HepG2 (cell line): ENCODE data around the gene UNC13D. TPM values are rescaled to one million over a fixed set of nuclear protein-coding genes. Genes with fewer than 3 reads are reported as not detected.
A peak's percentile ranks its signal among the peaks of the same experiment; 100 is the strongest.

Experiments
- CHD2 ChIP-seq: IDR thresholded peaks from 2 replicates; pipeline ENCODE4 v1.6.1; 2011; ENCODE audit warnings: low read depth, low read length, improper control_type of control experiment
- CHD4 ChIP-seq: fragments of 200-600 bp; sonication (generic); IDR thresholded peaks from 2 replicates; pipeline ENCODE4 v1.7.0; 2017; ENCODE audit warnings: mild to moderate bottlenecking, low read length, borderline replicate concordance
- EEA1 ChIP-seq: sonication (generic); formaldehyde crosslinking; IDR thresholded peaks from 2 replicates; pipeline ENCODE4 v1.5.1; 2020; ENCODE audit warnings: mild to moderate bottlenecking, missing genetic modification reagents, borderline replicate concordance
- FOXA1 ChIP-seq, 2 experiments: fragments of 450-650 bp in 1 of 2; sonication (generic) in 1 of 2; formaldehyde crosslinking in 1 of 2; IDR thresholded peaks; 2 replicates each; pipeline versions ENCODE4 v1.4.0 to v1.6.1; 2016 to 2020; ENCODE audit warnings: missing genetic modification reagents in 1 of 2
- HIC2 ChIP-seq: sonication (generic); formaldehyde crosslinking; IDR thresholded peaks from 2 replicates; pipeline ENCODE4 v1.9.0; 2022; ENCODE audit warnings: low read depth, missing genetic modification reagents
- HNRNPH1 ChIP-seq: fragments of 200-400 bp; formaldehyde crosslinking; optimal IDR thresholded peaks from 2 replicates; pipeline ENCODE3; 2017; ENCODE audit warnings: mild to moderate bottlenecking, low read depth, low read length
- IRF9 ChIP-seq: sonication (generic); formaldehyde crosslinking; IDR thresholded peaks from 2 replicates; pipeline ENCODE4 v1.8.0; 2022; ENCODE audit warnings: missing genetic modification reagents, mild to moderate bottlenecking, borderline replicate concordance
- NR2C2 ChIP-seq: sonication (generic); formaldehyde crosslinking; IDR thresholded peaks from 2 replicates; pipeline ENCODE4 v1.4.0; 2020; ENCODE audit warnings: missing genetic modification reagents, mild to moderate bottlenecking, moderate library complexity, borderline replicate concordance
- POLR2AphosphoS5 ChIP-seq: IDR thresholded peaks from 2 replicates; pipeline ENCODE4 v1.6.1; 2012; ENCODE audit warnings: low read depth, low read length
- RBAK ChIP-seq: sonication (generic); formaldehyde crosslinking; IDR thresholded peaks from 2 replicates; pipeline ENCODE4 v1.5.1; 2020; ENCODE audit warnings: mild to moderate bottlenecking, missing genetic modification reagents
- SAFB2 ChIP-seq: sonication (generic); formaldehyde crosslinking; IDR thresholded peaks from 2 replicates; pipeline ENCODE4 v1.5.1; 2020; ENCODE audit warnings: missing genetic modification reagents, low read depth, mild to moderate bottlenecking, borderline replicate concordance
- SMARCE1 ChIP-seq: fragments of 450-650 bp; IDR thresholded peaks from 2 replicates; pipeline ENCODE4 v1.6.1; 2017; ENCODE audit warnings: borderline replicate concordance
- SNAPC2 ChIP-seq: sonication (generic); formaldehyde crosslinking; IDR thresholded peaks from 2 replicates; pipeline ENCODE4 v1.8.1; 2022; ENCODE audit warnings: mild to moderate bottlenecking, missing genetic modification reagents
- SRF ChIP-seq: IDR thresholded peaks from 2 replicates; pipeline ENCODE4 v1.6.1; 2011; ENCODE audit warnings: mild to moderate bottlenecking, low read depth, low read length, moderate library complexity
- TBP ChIP-seq: sonication (generic); formaldehyde crosslinking; IDR thresholded peaks from 2 replicates; pipeline ENCODE4 v1.5.0; 2020; ENCODE audit warnings: missing genetic modification reagents
- UBTF ChIP-seq: sonication (generic); formaldehyde crosslinking; IDR thresholded peaks from 2 replicates; pipeline ENCODE4 v1.4.0; 2020; ENCODE audit warnings: mild to moderate bottlenecking, missing genetic modification reagents
- ZBTB7B ChIP-seq: sonication (generic); formaldehyde crosslinking; IDR thresholded peaks from 2 replicates; pipeline ENCODE4 v1.4.0; 2020; ENCODE audit warnings: missing genetic modification reagents
- ZFP82 ChIP-seq: sonication (generic); formaldehyde crosslinking; IDR thresholded peaks from 2 replicates; pipeline ENCODE4 v1.5.1; 2020; ENCODE audit warnings: mild to moderate bottlenecking, missing genetic modification reagents, borderline replicate concordance
- ZIK1 ChIP-seq: sonication (generic); formaldehyde crosslinking; IDR thresholded peaks from 2 replicates; pipeline ENCODE4 v1.5.0; 2020; ENCODE audit warnings: mild to moderate bottlenecking, low read depth, missing genetic modification reagents, borderline replicate concordance
- ZKSCAN1 ChIP-seq: fragments of 150-350 bp; IDR thresholded peaks from 2 replicates; pipeline ENCODE4 v1.6.1; 2014; ENCODE audit warnings: low read length
- ZNF704 ChIP-seq: sonication (generic); formaldehyde crosslinking; IDR thresholded peaks from 2 replicates; pipeline ENCODE4 v1.8.1; 2023; ENCODE audit warnings: mild to moderate bottlenecking, inconsistent platforms, moderate library complexity, missing genetic modification reagents, borderline replicate concordance
- ZNF775 ChIP-seq: sonication (generic); formaldehyde crosslinking; IDR thresholded peaks from 2 replicates; pipeline ENCODE4 v1.4.0; 2020; ENCODE audit warnings: missing genetic modification reagents, mild to moderate bottlenecking, moderate library complexity, borderline replicate concordance
- ZNF879 ChIP-seq: sonication (generic); formaldehyde crosslinking; IDR thresholded peaks from 2 replicates; pipeline ENCODE4 v1.8.1; 2023; ENCODE audit warnings: missing genetic modification reagents
- polyA plus RNA-seq, 8 experiments: library from polyadenylated mRNA; depleted of rRNA in 3 of 8; stranded (reverse) in 7 of 8; unstranded in 1 of 8; fragments of >200 nt; fragmentation: Illumina TruSeq in 4 of 8; extraction: Trizol in 4 of 8; gene quantifications; 2 replicates each; pipeline versions ENCODE4 v1.2.1 to v1.2.3, GENCODE V29; 2011 to 2016; ENCODE audit warnings: low read depth in 4 of 8, missing spikeins in 1 of 8, mixed read lengths in 1 of 8; ENCODE audit not compliant: insufficient read depth in 1 of 8
- total RNA-seq, 5 experiments: library from RNA; depleted of rRNA; stranded (reverse); fragments of >200 nt; fragmentation: Illumina TruSeq; extraction: Trizol; gene quantifications; 2 replicates each; pipeline ENCODE4 v1.2.3, GENCODE V29; 2016; ENCODE audit warnings: low read depth in 1 of 5

UNC13D gene
- total and polyA plus RNA-seq, 2 of the 13 experiments (the other 11 are each of a cell fraction or from before 2014, with no cell fraction given) = 29.7 to 42.7 TPM

GRCh38 chr17:75872434-75873351, 28.5 kb upstream of the UNC13D start (continued):
- TF ChIP-seq ZNF704 (CRISPR knock-in tag) = peak; percentile 42; the same call in 1 of the 2 replicates
- peak; percentile 67 for TF ChIP-seq SRF
- TF ChIP-seq ZKSCAN1 = no peak
- TF ChIP-seq EEA1 = no peak
- TF ChIP-seq NR2C2 (CRISPR knock-in tag) = peak; percentile 79; the same call in 1 of the 2 replicates
- TF ChIP-seq ZNF775 (CRISPR knock-in tag) = no peak
- TF ChIP-seq ZNF879 (CRISPR knock-in tag) = no peak; the same call in 1 of the 2 replicates
- TF ChIP-seq ZFP82 (CRISPR knock-in tag) = no peak
- peak; percentile 97 for TF ChIP-seq ZBTB7B
- TF ChIP-seq HNRNPH1 = peak; percentile 93
- no peak for TF ChIP-seq FOXA1 (IDR thresholded peaks at IDR 0.05)
- peak; percentile 72 for TF ChIP-seq FOXA1 (CRISPR knock-in tag; IDR thresholded peaks at IDR 0.05)
- peak; percentile 97 for TF ChIP-seq HIC2 (CRISPR knock-in tag)
- no peak for TF ChIP-seq SNAPC2
- 0 out of 2 replicates have a peak, but pooled peaks have one; percentile 74 for TF ChIP-seq TBP (CRISPR knock-in tag)
- 0 out of 2 replicates have a peak, but pooled peaks have one; percentile 72 for TF ChIP-seq IRF9
- TF ChIP-seq RBAK = 0 out of 2 replicates have a peak, but pooled peaks have one; percentile 12
- TF ChIP-seq UBTF (CRISPR knock-in tag) = peak; percentile 98
- TF ChIP-seq SMARCE1 = no peak
- no peak for TF ChIP-seq CHD2
- peak; percentile 67 for TF ChIP-seq POLR2AphosphoS5
- no peak for TF ChIP-seq CHD4
- TF ChIP-seq SAFB2 (CRISPR knock-in tag) = peak; percentile 93
- 0 out of 2 replicates have a peak, but pooled peaks have one; percentile 35 for TF ChIP-seq ZIK1 (CRISPR knock-in tag)
